Pancreas (tissue), 10 donors: ENCODE data around the gene TPH1. TPM values are rescaled to one million over a fixed set of nuclear protein-coding genes. Genes with fewer than 3 reads are reported as not detected.

Experiments used
- ATAC-seq, 4 donors: fragments of 200-7000 bp; cut with Tn5 transposase; one replicate each; pipeline versions ENCODE4 v1.8.0 to v1.9.1; 2020; ENCODE audit warnings: mild to moderate bottlenecking in 4 of 4, moderate library complexity in 4 of 4
- DNase-seq, 6 donors: peaks; one replicate each; pipeline ENCODE4 v3.0.0-alpha.2; 2020
- FAIRE-seq: peaks from 2 replicates; lab custom pipeline; 2012; peaks lifted over from hg19 to GRCh38; lab: Jason Lieb, UNC
- H3K27ac ChIP-seq, 4 donors: fragments of 200-600 bp; sonication (generic); 1 replicate in 3 of 4; 2 replicates in 1 of 4; pipeline versions ENCODE4 v1.5.0 to v1.8.0; 2020
- H3K27me3 ChIP-seq, 4 donors: fragments of 200-600 bp; one replicate each; pipeline ENCODE4 v1.8.0; 2021
- H3K36me3 ChIP-seq, 3 donors: fragments of 200-600 bp; sonication (generic) in 1 of 3; one replicate each; pipeline versions ENCODE4 v1.5.0 to v1.8.0; 2020 to 2021
- H3K4me1 ChIP-seq, 3 donors: fragments of 200-600 bp; one replicate each; pipeline ENCODE4 v1.8.0; 2021
- H3K4me3 ChIP-seq, 4 donors: fragments of 200-600 bp; sonication (generic) in 2 of 4; one replicate each; pipeline versions ENCODE4 v1.5.0 to v1.8.0; 2020 to 2021
- H3K9me3 ChIP-seq, 4 donors: fragments of 200-600 bp; one replicate each; pipeline ENCODE4 v1.8.0; 2021
- WGBS, 2 donors: extraction: QIAGEN DNeasy Blood & Tissue Kit; methylation state at CpG; one replicate each; pipeline ENCODE4 v1.1.7; 2013; 5-methylcytosine and 5-hydroxymethylcytosine counted together
- intact Hi-C, 3 donors: fragments of 100-400 bp; cut with DNase I; formaldehyde crosslinking; loops; one replicate each; pipeline versions ENCODE4 v1.11.1 to v1.14.2; 2022
- polyA plus RNA-seq, 2 donors: library from polyadenylated mRNA; stranded (reverse); fragments of 200-250 nt; gene quantifications; one replicate each; pipeline ENCODE4 v1.2.3, GENCODE V29; 2013
- total RNA-seq, 6 donors: library from RNA; stranded (reverse); fragmentation: NEBNext Ultra II Directional in 4 of 6; extraction: Animal tissue kit (Norgen Biotek cat#: 25700) in 4 of 6; gene quantifications; one replicate each; pipeline versions ENCODE4 v1.2.1 to v1.2.4, GENCODE V29; 2021 to 2023
- TF ChIP-seq, protein P1 (sequence below), 4 donors: fragments of 200-600 bp; sonication (generic) in 3 of 4; IDR thresholded peaks; one replicate each; pipeline versions ENCODE4 v1.5.0 to v1.8.0; 2021; ENCODE audit warnings: antibody characterized with exemption in 4 of 4
- donor health status: healthy with polysubstance abuse.
- donor health status: DM: no; HTN: no; CAD: no; lungs with moderate emphysema.
- donor health status: DM: no; HTN: no; CAD: no.
- donor health status: control.
- donor health status: control.
- donor health status: Bipolar disorder and iron deficiency.
- donor health status: DM: yes; HTN: yes; CAD: no.
- donor health status: DM: no; HTN: no; CAD: no.
- donor health status: DM: no; HTN: no; CAD: no.
- donor health status: DM: yes; HTN: yes; CAD: no.

Gene TPH1
- total and polyA plus RNA-seq, 8 donors: 0.03 to 0.47 (median 0.17) TPM

DNA sequence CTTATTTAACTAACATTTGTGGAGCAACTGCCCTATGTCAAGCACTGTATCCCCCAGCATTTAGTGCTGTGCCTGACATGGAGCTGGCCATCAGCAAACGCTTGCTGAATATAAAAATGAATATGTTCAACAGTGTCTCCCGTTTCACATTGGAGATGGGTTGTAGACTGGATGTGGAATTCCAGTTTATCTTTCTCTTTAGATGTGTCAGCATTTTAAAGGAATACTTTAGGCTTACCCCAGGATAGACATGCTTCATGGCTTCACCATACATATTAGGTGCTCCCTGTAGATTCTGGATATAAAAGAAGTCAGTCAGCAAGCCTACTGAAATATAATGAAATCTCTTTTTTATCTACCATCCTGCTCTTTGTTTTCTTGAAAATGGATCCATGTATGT, 21.3 kb upstream of the TPH1 start:
- FAIRE-seq (no peak), DNase-seq (no peak), ATAC-seq (no peak)
- no peaks in the 10 kb centered on the region for H3K9me3 ChIP-seq
- H3K36me3 ChIP-seq: no peaks in the 10 kb centered on the region
- 96 to 98% methylated on average over 2 of the region's 2 CpGs for WGBS, 2 donors
- no peak overlapping the region for H3K4me3 ChIP-seq
- no peaks in the 10 kb centered on the region for H3K27me3 ChIP-seq
- TF ChIP-seq, protein P1, sequence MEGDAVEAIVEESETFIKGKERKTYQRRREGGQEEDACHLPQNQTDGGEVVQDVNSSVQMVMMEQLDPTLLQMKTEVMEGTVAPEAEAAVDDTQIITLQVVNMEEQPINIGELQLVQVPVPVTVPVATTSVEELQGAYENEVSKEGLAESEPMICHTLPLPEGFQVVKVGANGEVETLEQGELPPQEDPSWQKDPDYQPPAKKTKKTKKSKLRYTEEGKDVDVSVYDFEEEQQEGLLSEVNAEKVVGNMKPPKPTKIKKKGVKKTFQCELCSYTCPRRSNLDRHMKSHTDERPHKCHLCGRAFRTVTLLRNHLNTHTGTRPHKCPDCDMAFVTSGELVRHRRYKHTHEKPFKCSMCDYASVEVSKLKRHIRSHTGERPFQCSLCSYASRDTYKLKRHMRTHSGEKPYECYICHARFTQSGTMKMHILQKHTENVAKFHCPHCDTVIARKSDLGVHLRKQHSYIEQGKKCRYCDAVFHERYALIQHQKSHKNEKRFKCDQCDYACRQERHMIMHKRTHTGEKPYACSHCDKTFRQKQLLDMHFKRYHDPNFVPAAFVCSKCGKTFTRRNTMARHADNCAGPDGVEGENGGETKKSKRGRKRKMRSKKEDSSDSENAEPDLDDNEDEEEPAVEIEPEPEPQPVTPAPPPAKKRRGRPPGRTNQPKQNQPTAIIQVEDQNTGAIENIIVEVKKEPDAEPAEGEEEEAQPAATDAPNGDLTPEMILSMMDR (IDR thresholded peaks at IDR 0.05): no peak
- intact Hi-C loops: no loop called here
- H3K4me1 ChIP-seq: peaks cover 22 to 30% (median 26%) of the 10 kb centered on the region in 3 donors
- H3K27ac ChIP-seq: no peak overlapping the region

GRCh38 chr11:18066626-18067025, 20.6 kb upstream of the TPH1 start:
- TF ChIP-seq, protein P1 (IDR thresholded peaks at IDR 0.05): no peak
- 92% methylated on average over 2 of the region's 2 CpGs for WGBS, 2 donors
- intact Hi-C loops: no loop called here
- Histone ChIP-seq H3K4me3 (no peak overlapping the region), H3K36me3 (no peaks in the 10 kb centered on the region), H3K4me1 (peaks cover 22 to 32% (median 27%) of the 10 kb centered on the region in 3 donors), H3K9me3 (no peaks in the 10 kb centered on the region), H3K27me3 (no peaks in the 10 kb centered on the region), H3K27ac (no peak overlapping the region)
- DNase-seq (no peak), FAIRE-seq (no peak), ATAC-seq (no peak)

- peaks cover 22 to 32% (median 27%) of the 10 kb centered on the region in 3 donors for H3K4me1 ChIP-seq
- TF ChIP-seq, protein P1 (IDR thresholded peaks at IDR 0.05): no peak
- H3K27me3 ChIP-seq: no peaks in the 10 kb centered on the region
- no peak overlapping the region for H3K4me3 ChIP-seq
- DNase-seq (peak in 4 of 6 donors; percentile 30 to 78 (median 52)), FAIRE-seq (no peak), ATAC-seq (peak; percentile 7 to 75 (median 66))
- 71 to 78% methylated on average over 8 of the region's 8 CpGs for WGBS, 2 donors
- no peaks in the 10 kb centered on the region for H3K9me3 ChIP-seq
- no peaks in the 10 kb centered on the region for H3K36me3 ChIP-seq
- intact Hi-C loops: no loop called here
- H3K27ac ChIP-seq: peak overlapping the region in 2 of 4 donors; percentile 24 to 59
Measured at GRCh38 chr11:18065572-18065971, 19.5 kb upstream of the TPH1 start.

DNA sequence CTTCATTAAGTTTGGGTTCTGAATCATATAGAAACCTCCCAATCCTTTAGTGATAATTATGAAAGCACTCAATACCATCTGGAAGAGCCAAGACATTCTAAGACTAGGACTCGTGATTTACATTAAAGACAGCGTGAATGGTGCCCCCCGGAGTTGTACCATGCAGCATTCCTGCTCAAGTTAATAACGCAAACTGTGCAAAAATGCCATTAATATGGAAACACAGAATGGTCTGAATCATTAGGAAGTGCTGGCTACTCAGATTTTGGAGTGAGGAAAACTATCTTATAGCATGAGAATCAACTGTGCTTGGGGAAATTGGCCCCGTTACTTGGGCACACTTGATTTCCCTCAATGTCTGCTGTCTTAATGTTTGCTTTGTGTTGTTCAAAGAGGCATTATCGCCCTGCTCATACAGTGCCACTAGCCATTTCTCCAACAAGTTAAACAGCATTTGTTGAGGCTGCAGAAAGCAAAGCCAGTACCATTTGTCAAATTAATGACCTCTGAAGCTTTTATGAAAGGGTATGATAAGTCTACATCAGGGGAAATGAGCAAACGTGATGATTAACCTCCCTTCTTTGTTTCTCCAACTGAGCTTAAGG, 18.5 kb upstream of the TPH1 start:
- peaks cover 22 to 32% (median 27%) of the 10 kb centered on the region in 3 donors for H3K4me1 ChIP-seq
- FAIRE-seq (no peak), DNase-seq (peak in 1 of 6 donors; percentile 10), ATAC-seq (peak; percentile 54 to 83 (median 80))
- no peaks in the 10 kb centered on the region for H3K27me3 ChIP-seq
- H3K27ac ChIP-seq: peak overlapping the region; percentile 20 to 59 (median 39)
- H3K4me3 ChIP-seq: no peak overlapping the region
- no peaks in the 10 kb centered on the region for H3K9me3 ChIP-seq
- intact Hi-C loops: no loop called here
- 45 to 47% methylated on average over 7 of the region's 7 CpGs for WGBS, 2 donors
- TF ChIP-seq, protein P1 (IDR thresholded peaks at IDR 0.05): no peak
- no peaks in the 10 kb centered on the region for H3K36me3 ChIP-seq

DNA sequence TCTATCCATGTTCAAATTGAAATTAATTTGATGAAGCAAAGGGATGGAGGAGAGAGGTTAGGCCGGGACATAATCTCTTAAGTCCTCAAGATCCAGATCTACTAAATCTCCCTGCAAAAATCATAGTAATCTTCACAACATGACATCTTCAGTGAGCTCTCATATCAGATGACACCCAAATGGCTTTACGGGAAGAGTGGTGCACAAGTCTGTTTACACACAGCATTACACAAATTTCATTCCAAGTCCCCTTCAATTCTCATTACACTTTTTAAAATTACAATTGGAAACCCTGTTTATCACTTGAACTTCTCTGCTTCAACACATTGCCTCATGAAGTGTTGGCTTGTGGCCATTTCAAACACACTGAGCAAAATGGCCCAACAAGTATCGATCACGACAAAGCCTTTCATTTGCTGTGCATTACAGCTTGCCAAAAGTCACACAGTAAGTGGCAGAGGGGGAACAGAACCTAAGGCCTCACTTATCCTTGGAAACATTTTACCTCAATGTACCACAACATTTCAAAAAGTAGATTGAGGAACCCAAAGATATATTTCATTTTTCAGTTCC, 17.9 kb upstream of the TPH1 start:
- TF ChIP-seq, protein P1 (IDR thresholded peaks at IDR 0.05): no peak
- DNase-seq (peak in 4 of 6 donors; percentile 24 to 67 (median 61)), FAIRE-seq (no peak), ATAC-seq (peak; percentile 74 to 84 (median 82))
- WGBS, 2 donors: 20 to 24% methylated on average over 4 of the region's 4 CpGs
- Histone ChIP-seq H3K4me3 (no peak overlapping the region), H3K4me1 (peaks cover 22 to 32% (median 27%) of the 10 kb centered on the region in 3 donors), H3K36me3 (no peaks in the 10 kb centered on the region), H3K27me3 (no peaks in the 10 kb centered on the region), H3K9me3 (no peaks in the 10 kb centered on the region), H3K27ac (peak overlapping the region in 3 of 4 donors; percentile 45 to 59 (median 54))
- intact Hi-C loops: no loop called here
